Measurements from ENCODE around the gene KAZALD1.

DNA sequence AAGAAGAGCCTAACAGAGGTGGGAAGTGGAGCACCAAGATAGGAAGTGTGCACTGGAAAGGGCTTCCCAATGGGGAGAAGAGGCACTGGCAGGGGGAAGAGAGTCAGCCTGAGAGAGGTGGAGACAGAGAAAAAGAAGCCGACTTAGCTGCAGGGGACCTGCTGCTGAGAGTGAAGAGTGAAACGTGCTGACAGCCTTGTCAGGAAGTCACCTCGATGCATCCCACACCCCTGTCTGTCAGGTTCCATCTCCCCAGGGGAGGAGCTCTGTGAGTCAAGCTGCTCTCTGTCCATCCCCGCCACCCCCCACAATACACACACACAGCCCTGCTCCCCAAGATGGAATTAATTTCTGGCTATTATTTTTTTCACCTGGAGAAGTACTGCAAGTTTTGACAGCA, 14.0 kb downstream of the KAZALD1 start:
- TF ChIP-seq GATA2 (IDR thresholded peaks at IDR 0.05; ENCODE audit: low read depth, low read length): no peak
- no peak for TF ChIP-seq GATA3 (IDR thresholded peaks at IDR 0.05; ENCODE audit: low read depth, low read length)

All from SH-SY5Y (cell line).